Fibroblast of lung (primary cell): ENCODE measurements around the gene LSAMP.

Experiments
- CTCF ChIP-seq, 2 donors: IDR thresholded peaks in 1 of 2; conservative IDR thresholded peaks in 1 of 2; 1 replicate in 1 of 2; 2 replicates in 1 of 2; pipeline ENCODE4 v1.5.1; 2011 to 2012; ENCODE audit warnings: low read length in 2 of 2, control low read depth in 1 of 2, inconsistent platforms in 1 of 2, low read depth in 1 of 2, mild to moderate bottlenecking in 1 of 2
- EZH2 ChIP-seq: IDR thresholded peaks from 2 replicates; pipeline ENCODE4 v1.5.1; 2012; ENCODE audit warnings: low read length, control low read depth, mild to moderate bottlenecking; ENCODE audit errors: missing control alignments

- peak; percentile 79 to 97 for TF ChIP-seq CTCF (conservative IDR thresholded peaks at IDR 0.05 in 1 of 2, IDR thresholded peaks at IDR 0.05 in 1 of 2; ENCODE audit: low read depth in 1 of 2, low read length in 2 of 2)
- no peak for TF ChIP-seq EZH2
Observed at GRCh38 chr3:115783938-115784738, 661.1 kb downstream of the LSAMP start.
